ENCODE measurements around the gene NFE2L2. TPM values are rescaled to one million over a fixed set of nuclear protein-coding genes. Genes with fewer than 3 reads are reported as not detected.
A peak's percentile ranks its signal among the peaks of the same experiment; 100 is the strongest.

NFE2L2 gene
- total and polyA plus RNA-seq, 9 of the 15 experiments (the other 6 are each of a cell fraction or from before 2014, with no cell fraction given), result 29.3 to 120 (median 59.3) TPM

- no peak for TF ChIP-seq ZNF395 (CRISPR knock-in tag; IDR thresholded peaks at IDR 0.05)
- peak; percentile 76 for TF ChIP-seq MAX (CRISPR knock-in tag; IDR thresholded peaks at IDR 0.05)
- TF ChIP-seq ZNF232 (CRISPR knock-in tag; IDR thresholded peaks at IDR 0.05), result no peak
- no peak for TF ChIP-seq ZNF764 (CRISPR knock-in tag; IDR thresholded peaks at IDR 0.05; ENCODE audit: low read depth)
- TF ChIP-seq RB1 (IDR thresholded peaks at IDR 0.05; ENCODE audit: low read depth), result no peak
- TF ChIP-seq SRSF3 (IDR thresholded peaks at IDR 0.05; ENCODE audit: insufficient read depth, low read length), result no peak
- TF ChIP-seq HLTF (IDR thresholded peaks at IDR 0.05), result no peak
- 0 out of 2 replicates have a peak, but pooled peaks have one; percentile 62 for TF ChIP-seq DMBX1 (CRISPR knock-in tag; IDR thresholded peaks at IDR 0.05; ENCODE audit: borderline replicate concordance)
- no peak for TF ChIP-seq SMAD2 (IDR thresholded peaks at IDR 0.05; ENCODE audit: low read depth, low read length)
- no peak for TF ChIP-seq EZH2 (IDR thresholded peaks at IDR 0.05; ENCODE audit: borderline replicate concordance, low read depth, low read length)
- TF ChIP-seq FOS (IDR thresholded peaks at IDR 0.05; ENCODE audit: extremely low read depth, insufficient read length), result no peak
- TF ChIP-seq BRF1 (IDR thresholded peaks at IDR 0.05; ENCODE audit: borderline replicate concordance, extremely low read depth, insufficient read length), result no peak
- TF ChIP-seq ARID4B (CRISPR knock-in tag; IDR thresholded peaks at IDR 0.05), result no peak
- TF ChIP-seq IRF1 (CRISPR knock-in tag; IDR thresholded peaks at IDR 0.05; ENCODE audit: borderline replicate concordance), result no peak
- TF ChIP-seq HIVEP1 (CRISPR knock-in tag; IDR thresholded peaks at IDR 0.05), result no peak
- no peak for TF ChIP-seq RBM15 (IDR thresholded peaks at IDR 0.05; ENCODE audit: insufficient read depth, low read length)
- no peak for TF ChIP-seq FOXP1 (CRISPR knock-in tag; IDR thresholded peaks at IDR 0.05)
- TF ChIP-seq ZBTB33 (CRISPR knock-in tag; IDR thresholded peaks at IDR 0.05), result no peak
- TF ChIP-seq KLF6 (CRISPR knock-in tag; IDR thresholded peaks at IDR 0.05; ENCODE audit: borderline replicate concordance), result no peak
Measured at GRCh38 chr2:177281400-177282180, 17.1 kb upstream of the NFE2L2 start (continued).

Data from K562 (cell line).